Measurements from ENCODE around the gene LAMTOR2.

Gene LAMTOR2

GRCh38 chr1:156096640-156097391, 42.2 kb downstream of the LAMTOR2 start:
- in situ Hi-C loops (cut with HindIII; ENCODE audit: low sequenced_read_pairs), result no loop called here

GRCh38 chr1:156097499-156098178, 43.1 kb downstream of the LAMTOR2 start:
- in situ Hi-C loops (cut with HindIII; ENCODE audit: low sequenced_read_pairs), result no loop called here

- in situ Hi-C loops (cut with HindIII; ENCODE audit: low sequenced_read_pairs), result no loop called here
Measured at GRCh38 chr1:156098784-156099183, 44.2 kb downstream of the LAMTOR2 start.

- in situ Hi-C loops (cut with HindIII; ENCODE audit: low sequenced_read_pairs), result no loop called here
Measured at GRCh38 chr1:156099282-156099681, 44.7 kb downstream of the LAMTOR2 start.

GRCh38 chr1:156100205-156100995, 45.8 kb downstream of the LAMTOR2 start:
- in situ Hi-C loops (cut with HindIII; ENCODE audit: low sequenced_read_pairs), result loop anchor here (10.0 kb wide), 1 partner anchor 124 kb away; no protein-coding TSS in a partner anchor

- in situ Hi-C loops (cut with HindIII; ENCODE audit: low sequenced_read_pairs), result loop anchor here (10.0 kb wide), 1 partner anchor 123 kb away; no protein-coding TSS in a partner anchor
Measured at GRCh38 chr1:156101880-156102279, 47.3 kb downstream of the LAMTOR2 start.

- in situ Hi-C loops (cut with HindIII; ENCODE audit: low sequenced_read_pairs), result loop anchor here (10.0 kb wide), 1 partner anchor 122 kb away; no protein-coding TSS in a partner anchor
Measured at GRCh38 chr1:156102633-156103511, 48.3 kb downstream of the LAMTOR2 start.

GRCh38 chr1:156103521-156103947, 49.0 kb downstream of the LAMTOR2 start:
- in situ Hi-C loops (cut with HindIII; ENCODE audit: low sequenced_read_pairs), result loop anchor here (10.0 kb wide), 1 partner anchor 121 kb away; no protein-coding TSS in a partner anchor

GRCh38 chr1:156104065-156104810, 49.7 kb downstream of the LAMTOR2 start:
- in situ Hi-C loops (cut with HindIII; ENCODE audit: low sequenced_read_pairs), result loop anchor here (10.0 kb wide), 1 partner anchor 121 kb away; no protein-coding TSS in a partner anchor

- in situ Hi-C loops (cut with HindIII; ENCODE audit: low sequenced_read_pairs), result loop anchor here (10.0 kb wide), 1 partner anchor 120 kb away; no protein-coding TSS in a partner anchor
Measured at GRCh38 chr1:156104861-156105832, 50.6 kb downstream of the LAMTOR2 start.

- in situ Hi-C loops (cut with HindIII; ENCODE audit: low sequenced_read_pairs), result loop anchor here (10.0 kb wide), 1 partner anchor 118 kb away; no protein-coding TSS in a partner anchor
Measured at GRCh38 chr1:156106624-156107488, 52.3 kb downstream of the LAMTOR2 start.

- in situ Hi-C loops (cut with HindIII; ENCODE audit: low sequenced_read_pairs), result loop anchor here (10.0 kb wide), 1 partner anchor 117 kb away; no protein-coding TSS in a partner anchor
Measured at GRCh38 chr1:156108057-156108456, 53.5 kb downstream of the LAMTOR2 start.
